Heart left ventricle (tissue), 16 donors: Measurements from ENCODE around the gene SORCS2. TPM values are rescaled to one million over a fixed set of nuclear protein-coding genes. Genes with fewer than 3 reads are reported as not detected.

Source experiments
- ATAC-seq, 4 donors: fragments of 200-7000 bp; cut with Tn5 transposase; one replicate each; pipeline ENCODE4 v1.9.1; 2020 to 2022; ENCODE audit warnings: moderate library complexity in 4 of 4, mild to moderate bottlenecking in 3 of 4, moderate number of reproducible peaks in 1 of 4
- DNase-seq, 5 donors: peaks; one replicate each; pipeline ENCODE4 v3.0.0-alpha.2; 2020
- H3K27ac ChIP-seq, 12 donors: fragments of 200-600 bp; sonication (generic) in 4 of 12; one replicate each; pipeline versions ENCODE4 v1.5.0 to v1.8.0; 2016 to 2022; ENCODE audit warnings: mild to moderate bottlenecking in 2 of 12
- H3K27me3 ChIP-seq, 9 donors: fragments of 200-600 bp; sonication (generic) in 2 of 9; one replicate each; pipeline versions ENCODE4 v1.5.1 to v1.8.0; 2016 to 2022; ENCODE audit warnings: mild to moderate bottlenecking in 3 of 9
- H3K36me3 ChIP-seq, 9 donors: fragments of 200-600 bp; sonication (generic) in 2 of 9; one replicate each; pipeline versions ENCODE4 v1.5.0 to v1.8.0; 2018 to 2022; ENCODE audit warnings: mild to moderate bottlenecking in 2 of 9
- H3K4me1 ChIP-seq, 12 donors: fragments of 200-600 bp; sonication (generic) in 4 of 12; one replicate each; pipeline versions ENCODE4 v1.5.0 to v1.8.0; 2016 to 2022; ENCODE audit warnings: mild to moderate bottlenecking in 3 of 12
- H3K4me3 ChIP-seq, 12 donors: fragments of 200-600 bp; sonication (generic) in 4 of 12; one replicate each; pipeline versions ENCODE4 v1.5.0 to v1.8.0; 2017 to 2022; ENCODE audit warnings: mild to moderate bottlenecking in 9 of 12, moderate library complexity in 4 of 12
- H3K9me3 ChIP-seq, 12 donors: fragments of 200-600 bp; sonication (generic) in 4 of 12; one replicate each; pipeline versions ENCODE4 v1.5.0 to v1.8.0; 2016 to 2022; ENCODE audit warnings: mild to moderate bottlenecking in 1 of 12
- POLR2A ChIP-seq, 2 donors: fragments of 450-650 bp; IDR thresholded peaks; one replicate each; pipeline ENCODE4 v1.6.1; 2017; ENCODE audit warnings: antibody characterized with exemption in 2 of 2, mild to moderate bottlenecking in 2 of 2, moderate library complexity in 2 of 2
- WGBS, 4 donors: extraction: QIAGEN DNeasy Blood & Tissue Kit in 2 of 4; methylation state at CpG; one replicate each; pipeline versions ENCODE4 v1.1.5 to v1.1.7; 2013 to 2018; 5-methylcytosine and 5-hydroxymethylcytosine counted together
- intact Hi-C, 10 donors: fragments of 100-400 bp; cut with DNase I; formaldehyde crosslinking; loops; one replicate each; pipeline versions ENCODE4 v1.11.1 to v1.14.2; 2022
- polyA plus RNA-seq, 2 donors: library from polyadenylated mRNA; stranded (reverse); fragments of 200-250 nt; gene quantifications; one replicate each; pipeline ENCODE4 v1.2.3, GENCODE V29; 2013
- total RNA-seq, 9 donors: library from RNA; depleted of rRNA in 2 of 9; stranded (reverse); fragments of >200 nt in 2 of 9; fragmentation: NEBNext Ultra II Directional in 3 of 9; extraction: Animal tissue kit (Norgen Biotek cat#: 25700) in 3 of 9; gene quantifications; one replicate each; pipeline versions ENCODE4 v1.1.0 to v1.2.4, GENCODE V29; 2016 to 2023
- TF ChIP-seq, protein P1 (sequence below), 12 donors: fragments of 200-600 bp; sonication (generic) in 4 of 12; IDR thresholded peaks; one replicate each; pipeline versions ENCODE4 v1.5.0 to v1.8.0; 2018 to 2022; ENCODE audit warnings: antibody characterized with exemption in 12 of 12, mild to moderate bottlenecking in 5 of 12
- donor health status: ischemic (EF 13 %, LVEDD 7.1; RV severe dilation, severe dysfunction).
- donor health status: healthy with polysubstance abuse.
- donor health status: DM: no; HTN: yes; CAD: no.
- donor health status: DM: no; HTN: no; CAD: no.
- donor health status: ischemic (EF 25% LVEDD 6.9; RV normal size, moderate dysfunction).
- donor health status: ischemic (EF 25% LVEDD 5.7; RV mildly dilated, moderate dysfunction).
- donor health status: healthy.
- donor health status: DM: yes; HTN: yes; CAD: no.
- donor health status: ischemic (EF 35%, LVEDD 5.7; RV mildly dilated, moderate dysfunction).
- donor health status: nonischemic (EF 11% LVEDD 7.7; RV severe dilation, severe dysfunction).
- donor health status: DM: yes; HTN: yes; CAD: no.
- donor health status: PGD.
- donor health status: ischemic (EF 29% LVEDD 5.4; RV normal size, mild dysfunction).
- donor health status: nonischemic (EF 23%, LVEDD 6.1; RV moderate dilation, normal function).

SORCS2 gene
- total and polyA plus RNA-seq, 11 donors, result 0.28 to 5.5 (median 2.4) TPM

GRCh38 chr4:7519638-7520376 lies 327.5 kb downstream of the SORCS2 start:
- intact Hi-C loops, result loop anchor here in 1 of 10 donors (5.0 kb wide), 1 partner anchor 112 kb away; no protein-coding TSS in a partner anchor
- peaks cover 0 to 39% (median 0%) of the 10 kb centered on the region in 9 donors for H3K27me3 ChIP-seq

GRCh38 chr4:7521666-7522065 lies 329.3 kb downstream of the SORCS2 start:
- 58 to 76% (median 75%) methylated on average over 6 of the region's 6 CpGs for WGBS, 4 donors
- H3K4me3 ChIP-seq, result no peak overlapping the region
- DNase-seq (no peak), ATAC-seq (no peak)
- TF ChIP-seq, protein P1, sequence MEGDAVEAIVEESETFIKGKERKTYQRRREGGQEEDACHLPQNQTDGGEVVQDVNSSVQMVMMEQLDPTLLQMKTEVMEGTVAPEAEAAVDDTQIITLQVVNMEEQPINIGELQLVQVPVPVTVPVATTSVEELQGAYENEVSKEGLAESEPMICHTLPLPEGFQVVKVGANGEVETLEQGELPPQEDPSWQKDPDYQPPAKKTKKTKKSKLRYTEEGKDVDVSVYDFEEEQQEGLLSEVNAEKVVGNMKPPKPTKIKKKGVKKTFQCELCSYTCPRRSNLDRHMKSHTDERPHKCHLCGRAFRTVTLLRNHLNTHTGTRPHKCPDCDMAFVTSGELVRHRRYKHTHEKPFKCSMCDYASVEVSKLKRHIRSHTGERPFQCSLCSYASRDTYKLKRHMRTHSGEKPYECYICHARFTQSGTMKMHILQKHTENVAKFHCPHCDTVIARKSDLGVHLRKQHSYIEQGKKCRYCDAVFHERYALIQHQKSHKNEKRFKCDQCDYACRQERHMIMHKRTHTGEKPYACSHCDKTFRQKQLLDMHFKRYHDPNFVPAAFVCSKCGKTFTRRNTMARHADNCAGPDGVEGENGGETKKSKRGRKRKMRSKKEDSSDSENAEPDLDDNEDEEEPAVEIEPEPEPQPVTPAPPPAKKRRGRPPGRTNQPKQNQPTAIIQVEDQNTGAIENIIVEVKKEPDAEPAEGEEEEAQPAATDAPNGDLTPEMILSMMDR (IDR thresholded peaks at IDR 0.05), result no peak
- TF ChIP-seq POLR2A (IDR thresholded peaks at IDR 0.05), result no peak
- intact Hi-C loops, result no loop called here
- no peaks in the 10 kb centered on the region for H3K36me3 ChIP-seq
- H3K27ac ChIP-seq, result no peak overlapping the region
- H3K4me1 ChIP-seq, result peaks cover 0 to 22% (median 4%) of the 10 kb centered on the region in 12 donors
- no peaks in the 10 kb centered on the region for H3K9me3 ChIP-seq
- H3K27me3 ChIP-seq, result peaks cover 0 to 43% (median under 1%) of the 10 kb centered on the region in 9 donors

More at GRCh38 chr4:7519638-7520376, 327.5 kb downstream of the SORCS2 start:
- DNase-seq (no peak), ATAC-seq (no peak)
- no peak for TF ChIP-seq POLR2A (IDR thresholded peaks at IDR 0.05)
- TF ChIP-seq, protein P1 (IDR thresholded peaks at IDR 0.05), result no peak
- WGBS, 4 donors, result 76 to 88% (median 80%) methylated on average over 15 to 19 of the region's 19 CpGs
- peaks cover 0 to 30% (median 4%) of the 10 kb centered on the region in 12 donors for H3K4me1 ChIP-seq
- no peak overlapping the region for H3K27ac ChIP-seq
- H3K4me3 ChIP-seq, result no peak overlapping the region
- no peaks in the 10 kb centered on the region for H3K9me3 ChIP-seq
- H3K36me3 ChIP-seq, result no peaks in the 10 kb centered on the region

GRCh38 chr4:7522452-7523220 lies 330.3 kb downstream of the SORCS2 start:
- intact Hi-C loops, result no loop called here
- ATAC-seq, result no peak
- peaks cover 0 to 43% (median 3%) of the 10 kb centered on the region in 9 donors for H3K27me3 ChIP-seq

More at GRCh38 chr4:7522452-7523220, 330.3 kb downstream of the SORCS2 start:
- no peaks in the 10 kb centered on the region for H3K9me3 ChIP-seq
- no peaks in the 10 kb centered on the region for H3K36me3 ChIP-seq
- TF ChIP-seq, protein P1 (IDR thresholded peaks at IDR 0.05), result no peak
- no peak for TF ChIP-seq POLR2A (IDR thresholded peaks at IDR 0.05)
- WGBS, 4 donors, result 65 to 74% (median 70%) methylated on average over 5 to 6 of the region's 6 CpGs
- DNase-seq, result no peak
- H3K27ac ChIP-seq, result no peak overlapping the region
- no peak overlapping the region for H3K4me3 ChIP-seq
- H3K4me1 ChIP-seq, result peaks cover 0 to 17% (median 3%) of the 10 kb centered on the region in 12 donors
